ENCODE data around the gene JMJD6. TPM values are rescaled to one million over a fixed set of nuclear protein-coding genes. Genes with fewer than 3 reads are reported as not detected.

Gene JMJD6
- total and polyA plus RNA-seq, 9 of the 15 experiments (the other 6 are each of a cell fraction or from before 2014, with no cell fraction given): 2.5 to 52.3 (median 36.3) TPM

GRCh38 chr17:76697702-76698465 is 28.5 kb downstream of the JMJD6 start (continued):
- TF ChIP-seq CBFB (CRISPR knock-in tag; IDR thresholded peaks at IDR 0.05) (no peak), NKRF (IDR thresholded peaks at IDR 0.05; ENCODE audit: borderline replicate concordance) (no peak), HMGXB4 (CRISPR knock-in tag; IDR thresholded peaks at IDR 0.05) (no peak), ZFX (CRISPR knock-in tag; IDR thresholded peaks at IDR 0.05) (no peak), E2F4 (CRISPR knock-in tag; IDR thresholded peaks at IDR 0.05; ENCODE audit: low read depth) (no peak), ZNF253 (CRISPR knock-in tag; conservative IDR thresholded peaks at IDR 0.05) (no peak), ZNF217 (CRISPR knock-in tag; IDR thresholded peaks at IDR 0.05) (no peak), CEBPZ (IDR thresholded peaks at IDR 0.05; ENCODE audit: borderline replicate concordance, low read depth, low read length) (no peak), ATF2 (CRISPR knock-in tag; IDR thresholded peaks at IDR 0.05) (no peak), TAF15 (IDR thresholded peaks at IDR 0.05; ENCODE audit: low read depth, low read length) (no peak), VEZF1 (CRISPR knock-in tag; IDR thresholded peaks at IDR 0.05) (peak; percentile 80), ZFPM2 (CRISPR knock-in tag; IDR thresholded peaks at IDR 0.05) (no peak), ZSCAN32 (CRISPR knock-in tag; IDR thresholded peaks at IDR 0.05) (no peak), ZNF174 (CRISPR knock-in tag; IDR thresholded peaks at IDR 0.05) (no peak), NCOA1 (IDR thresholded peaks at IDR 0.05; ENCODE audit: low read depth) (peak; percentile 45; the same call in 1 of the 2 replicates), DACH1 (IDR thresholded peaks at IDR 0.05; ENCODE audit: partially characterized antibody) (no peak)
